NOMO-1 treated with DMSO at 0.1 percent for 48 hours (cell line): ENCODE data around the gene LY6G6D.

Experiments
- DNase-seq: peaks from one replicate; lab custom pipeline; 2025; ENCODE audit not compliant: unreplicated experiment; lab: John Stamatoyannopoulos, UW

The LY6G6D gene

DNA sequence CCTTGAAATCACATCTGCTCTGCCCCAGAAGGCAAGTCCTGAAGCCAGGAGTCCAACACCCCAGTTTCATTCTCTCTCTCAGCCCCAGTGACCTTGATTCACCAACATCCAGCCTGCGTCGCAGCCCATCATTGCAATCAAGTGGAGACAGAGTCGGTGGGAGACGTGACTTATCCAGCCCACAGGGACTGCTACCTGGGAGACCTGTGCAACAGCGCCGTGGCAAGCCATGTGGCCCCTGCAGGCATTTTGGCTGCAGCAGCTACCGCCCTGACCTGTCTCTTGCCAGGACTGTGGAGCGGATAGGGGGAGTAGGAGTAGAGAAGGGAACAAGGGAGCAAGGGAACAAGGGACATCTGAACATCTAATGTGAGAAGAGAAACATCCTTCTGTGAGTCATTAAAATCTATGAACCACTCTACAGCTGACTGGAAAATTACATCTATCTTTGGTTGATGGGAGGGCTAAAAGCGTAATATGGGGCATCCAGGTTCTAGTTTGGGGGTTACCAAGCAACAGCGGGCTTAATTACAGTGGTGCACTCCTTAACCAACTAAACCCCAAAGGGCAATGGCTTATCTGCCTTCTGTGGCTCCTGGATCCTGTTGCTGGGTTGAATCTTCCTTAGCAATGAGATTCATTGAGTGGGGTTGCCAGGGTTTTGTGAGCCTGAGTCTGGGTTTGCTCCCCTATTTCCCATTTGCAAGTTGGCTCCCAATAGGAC lies 2.5 kb downstream of the LY6G6D start:
- no peak for DNase-seq

DNA sequence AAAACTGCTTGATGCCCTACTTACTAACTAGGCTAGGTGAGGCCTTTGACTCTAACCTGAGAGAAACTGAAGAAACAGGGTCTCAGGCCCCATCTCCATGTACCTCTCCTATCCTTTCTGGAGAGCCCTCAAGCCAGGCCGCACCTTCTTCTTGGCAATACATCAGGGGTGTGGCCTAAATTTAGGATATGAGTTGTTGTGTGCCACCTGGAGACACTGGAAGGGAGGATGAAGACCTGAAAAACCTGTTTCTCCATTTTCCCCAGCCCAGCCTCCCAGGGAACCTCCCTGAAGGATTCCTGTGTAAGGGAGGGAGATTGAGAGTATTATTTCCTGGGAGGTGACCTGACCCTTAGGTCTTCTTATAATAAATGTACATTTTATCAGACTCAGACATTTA lies 3.1 kb downstream of the LY6G6D start:
- DNase-seq: no peak

DNA sequence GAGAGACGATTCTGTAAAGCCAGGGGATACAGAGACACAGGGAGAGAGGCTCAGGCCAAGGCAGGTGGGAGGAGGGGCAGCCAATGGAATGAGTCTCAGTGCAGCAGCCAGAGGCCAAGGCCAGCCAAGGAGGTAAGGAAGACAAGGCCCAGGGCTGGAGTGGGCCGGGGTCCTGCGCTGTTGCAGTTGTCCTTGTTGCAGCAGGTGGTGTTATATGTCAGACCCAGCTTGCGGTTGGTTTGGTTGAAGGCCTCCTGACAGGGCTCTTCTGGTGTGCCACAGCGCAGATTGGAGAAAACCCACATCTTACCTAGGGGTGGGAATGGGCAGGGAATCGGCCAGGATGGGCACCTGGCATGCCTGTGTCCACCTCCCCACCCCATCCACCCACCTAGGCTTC lies 3.9 kb downstream of the LY6G6D start:
- DNase-seq: no peak

DNA sequence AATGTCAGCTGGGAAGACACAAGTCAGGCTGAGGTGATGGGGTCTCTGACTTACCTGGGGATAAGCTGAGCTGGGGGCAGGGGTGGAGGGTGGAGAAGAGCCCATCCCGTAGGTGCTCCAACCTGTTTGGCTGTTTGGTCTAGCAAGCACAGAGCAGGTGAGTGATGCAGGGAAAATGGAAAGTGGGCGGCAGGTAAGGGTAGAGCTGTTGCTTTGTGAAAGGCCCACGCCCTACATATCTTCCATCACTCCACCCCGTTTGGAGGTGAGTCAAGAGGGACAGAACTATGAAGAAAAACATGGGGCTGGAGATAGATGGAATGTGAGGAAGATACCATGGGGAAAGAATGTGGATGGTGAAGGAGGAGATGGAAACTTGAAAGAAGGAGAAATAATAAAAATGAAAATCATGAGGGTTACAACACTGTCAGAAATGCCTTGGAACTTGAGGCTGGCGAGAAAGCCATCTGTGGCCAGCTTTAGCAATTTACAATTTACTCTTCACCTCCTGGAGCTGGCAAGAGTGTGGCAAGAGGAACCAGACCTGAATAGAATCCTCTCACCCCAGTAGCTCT lies 5.1 kb downstream of the LY6G6D start:
- DNase-seq: no peak

DNA sequence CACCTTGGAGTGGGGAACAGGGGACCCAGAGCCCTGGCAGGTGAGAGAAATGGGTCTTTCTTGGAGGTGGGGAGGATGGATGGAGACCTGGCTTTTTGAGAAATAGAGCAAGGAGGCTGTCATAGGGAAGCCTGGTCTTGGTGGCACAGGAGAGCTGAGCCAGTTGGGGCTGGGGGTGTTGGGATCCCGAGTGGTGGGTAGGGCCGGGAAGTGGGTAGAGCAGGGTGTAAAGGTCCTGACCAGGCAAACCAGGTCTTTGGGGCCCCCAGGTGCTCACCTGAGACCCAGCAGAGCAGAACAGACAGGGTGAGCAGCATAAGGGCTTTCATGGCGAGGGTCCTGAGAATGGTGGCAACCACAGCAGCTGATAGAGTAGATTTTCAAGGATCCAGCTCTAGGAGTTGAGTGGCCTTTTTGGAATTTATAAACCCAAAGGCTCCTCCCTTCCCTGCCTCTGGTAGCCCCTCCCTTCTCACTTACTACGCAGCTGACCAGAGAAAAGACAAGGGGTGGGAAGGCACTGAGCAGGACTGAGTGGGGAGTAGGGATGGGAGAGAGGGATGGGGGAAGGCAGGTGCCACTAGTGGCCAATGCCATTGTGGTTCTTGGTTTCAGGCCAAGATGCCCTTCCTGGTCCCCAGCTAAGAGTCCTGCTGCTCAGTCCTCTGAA lies 6.3 kb downstream of the LY6G6D start, which contains the start of gene LY6G6C:
LY6G6C (minus strand) TSS at position 396 of the 670 bp plus-strand sequence; CDS start at position 329, 67 bp downstream.
- no peak for DNase-seq

DNA sequence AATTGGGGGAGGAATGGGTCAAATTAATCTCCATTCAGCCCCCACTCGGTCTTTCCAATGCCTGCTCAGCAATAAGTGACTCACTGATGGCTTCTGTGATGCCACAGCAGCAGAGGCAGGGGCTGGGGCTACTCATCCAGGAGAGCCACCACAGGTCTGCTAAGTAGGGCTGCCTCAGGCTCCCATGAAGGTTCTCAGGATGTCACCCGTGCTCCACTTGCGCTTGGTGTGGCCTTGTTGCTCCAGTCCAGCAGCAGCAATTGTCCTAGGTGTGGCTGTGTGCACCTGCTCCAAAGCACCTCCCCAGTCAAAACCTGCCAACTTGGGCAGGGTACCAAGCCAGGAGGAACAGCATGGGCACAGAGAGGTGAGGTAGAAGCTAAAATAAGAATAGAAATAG lies 7.0 kb downstream of the LY6G6D start:
- no peak for DNase-seq

DNA sequence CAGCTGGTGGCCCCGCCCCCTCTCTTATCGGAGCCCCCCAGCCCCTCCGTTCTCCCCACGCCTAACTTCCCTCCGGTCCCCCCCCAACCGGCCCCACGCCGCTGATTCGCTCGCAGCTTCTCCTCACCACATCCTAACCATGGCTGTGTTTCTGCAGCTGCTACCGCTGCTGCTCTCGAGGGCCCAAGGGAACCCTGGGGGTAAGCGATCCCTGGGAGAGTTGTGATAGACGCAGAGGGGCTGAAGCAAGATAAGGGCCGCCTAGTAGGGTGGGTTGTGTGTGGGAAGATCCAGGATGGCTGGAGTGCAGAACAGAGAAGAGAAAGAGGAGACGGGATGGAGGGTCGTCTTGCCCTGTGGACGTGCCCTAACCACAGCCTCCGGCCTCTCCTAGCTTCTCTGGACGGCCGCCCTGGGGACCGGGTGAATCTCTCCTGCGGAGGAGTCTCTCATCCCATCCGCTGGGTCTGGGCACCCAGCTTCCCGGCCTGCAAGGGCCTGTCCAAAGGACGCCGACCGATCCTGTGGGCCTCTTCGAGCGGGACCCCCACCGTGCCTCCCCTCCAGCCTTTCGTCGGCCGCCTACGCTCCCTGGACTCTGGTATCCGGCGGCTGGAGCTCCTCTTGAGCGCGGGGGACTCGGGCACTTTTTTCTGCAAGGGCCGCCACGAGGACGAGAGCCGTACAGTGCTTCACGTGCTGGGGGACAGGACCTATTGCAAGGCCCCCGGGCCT lies 8.3 kb downstream of the LY6G6D start, which contains the start of gene MPIG6B:
MPIG6B (plus strand) TSS at position 129 of the 735 bp plus-strand sequence; CDS start at position 140, 11 bp downstream.
- DNase-seq: no peak

DNA sequence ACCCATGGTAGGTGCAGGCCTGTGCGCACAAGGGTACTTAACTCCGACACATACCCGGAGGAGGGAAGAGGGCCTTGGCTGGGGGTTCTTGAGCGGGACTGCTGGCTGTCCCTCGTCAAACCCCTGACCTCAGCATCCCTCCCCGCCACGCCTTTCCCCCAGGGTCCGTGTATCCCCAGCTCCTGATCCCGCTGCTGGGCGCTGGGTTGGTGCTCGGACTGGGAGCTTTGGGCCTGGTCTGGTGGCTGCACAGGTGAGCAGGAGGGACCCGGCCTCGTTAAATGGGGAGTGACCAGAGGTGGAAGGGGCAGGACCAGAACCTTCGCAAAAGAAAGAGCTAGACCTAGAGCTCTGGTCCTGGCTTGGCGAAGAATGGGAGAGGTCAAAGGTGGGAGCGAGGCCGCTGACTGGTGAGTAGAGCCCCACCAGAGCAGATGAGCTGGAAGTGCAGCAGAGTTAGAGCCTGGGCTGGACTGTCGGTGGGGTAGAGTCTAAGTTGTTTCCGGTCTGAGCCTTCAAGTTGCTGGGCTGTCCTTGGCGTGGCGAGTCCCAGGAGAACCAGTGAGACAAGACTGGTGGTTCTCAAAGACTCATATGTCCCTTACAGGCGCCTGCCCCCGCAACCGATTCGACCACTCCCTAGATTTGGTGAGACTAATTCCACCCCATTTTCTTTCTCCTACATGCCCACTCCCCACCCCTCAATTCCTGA lies 9.0 kb downstream of the LY6G6D start:
- no peak for DNase-seq

DNA sequence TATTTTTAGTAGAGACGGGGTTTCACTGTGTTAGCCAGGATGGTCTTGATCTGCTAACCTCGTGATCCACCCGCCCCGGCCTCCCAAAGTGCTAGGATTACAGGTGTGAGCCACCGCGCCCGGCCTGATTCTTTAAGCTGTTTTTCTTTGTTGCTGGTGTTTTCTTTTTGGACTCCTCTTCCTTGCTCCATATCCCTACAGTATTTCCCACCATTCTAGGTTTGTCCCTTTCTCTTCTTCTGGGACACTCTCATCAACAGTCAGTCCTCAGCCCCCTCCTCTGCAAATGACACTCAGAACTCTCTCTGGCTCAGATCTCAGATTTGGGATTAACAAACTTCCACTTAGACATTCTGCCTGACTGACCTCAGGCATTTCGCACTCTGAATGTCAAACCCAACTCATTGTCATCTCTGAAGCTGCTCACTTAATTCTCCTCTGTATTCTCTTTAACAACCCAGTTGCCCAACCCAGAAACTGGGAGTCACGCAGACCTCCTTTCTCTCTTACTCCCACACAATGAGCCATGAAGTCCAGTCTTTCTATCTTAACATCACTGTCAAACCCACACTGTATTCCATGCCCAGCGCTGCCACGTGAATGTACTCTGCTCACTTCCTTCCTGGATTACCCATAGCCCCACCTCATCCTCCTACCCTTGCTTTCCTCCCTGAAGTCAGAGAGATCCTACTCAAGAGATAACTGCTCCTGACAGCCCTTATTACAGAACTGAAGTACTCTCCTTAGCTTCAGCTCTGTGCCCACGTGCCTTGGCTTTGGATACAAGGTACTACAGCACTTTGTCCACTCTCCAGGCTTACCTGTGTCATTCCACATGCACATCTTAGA lies 10.6 kb downstream of the LY6G6D start:
- no peak for DNase-seq

DNA sequence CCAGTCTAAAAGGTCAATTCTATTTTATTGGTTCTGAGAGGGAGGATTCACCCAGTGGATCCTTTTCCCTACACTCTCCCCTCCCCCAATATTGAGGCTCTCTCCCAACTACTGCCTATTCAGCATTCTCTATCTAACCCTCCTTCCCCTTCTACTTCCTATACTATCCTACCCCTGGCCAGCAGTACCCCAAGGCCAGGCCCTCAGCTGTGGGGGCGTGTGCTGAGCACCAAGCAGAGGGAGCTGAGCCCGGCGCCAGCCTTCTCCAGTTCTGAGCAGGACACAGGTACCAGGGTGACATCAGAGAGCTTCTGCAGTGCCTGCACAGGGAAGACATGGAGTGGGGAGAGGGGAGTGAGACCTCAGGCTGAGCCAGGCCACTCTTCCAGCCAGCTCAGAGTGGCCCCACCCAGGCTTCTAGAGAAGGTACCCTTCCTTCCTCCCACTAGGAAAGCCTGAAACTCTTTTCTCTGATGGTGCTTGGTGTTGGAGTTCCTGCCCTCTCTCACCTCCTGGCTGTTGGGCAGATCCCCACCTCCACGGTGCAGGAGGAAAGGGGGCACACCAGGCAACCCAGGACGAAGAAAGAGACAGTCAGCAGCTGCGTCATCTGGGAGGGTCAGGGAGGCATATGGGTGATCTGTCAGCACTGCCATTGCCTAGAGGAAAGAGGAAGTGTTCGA lies 12.0 kb downstream of the LY6G6D start:
- DNase-seq: peak; percentile 94

DNA sequence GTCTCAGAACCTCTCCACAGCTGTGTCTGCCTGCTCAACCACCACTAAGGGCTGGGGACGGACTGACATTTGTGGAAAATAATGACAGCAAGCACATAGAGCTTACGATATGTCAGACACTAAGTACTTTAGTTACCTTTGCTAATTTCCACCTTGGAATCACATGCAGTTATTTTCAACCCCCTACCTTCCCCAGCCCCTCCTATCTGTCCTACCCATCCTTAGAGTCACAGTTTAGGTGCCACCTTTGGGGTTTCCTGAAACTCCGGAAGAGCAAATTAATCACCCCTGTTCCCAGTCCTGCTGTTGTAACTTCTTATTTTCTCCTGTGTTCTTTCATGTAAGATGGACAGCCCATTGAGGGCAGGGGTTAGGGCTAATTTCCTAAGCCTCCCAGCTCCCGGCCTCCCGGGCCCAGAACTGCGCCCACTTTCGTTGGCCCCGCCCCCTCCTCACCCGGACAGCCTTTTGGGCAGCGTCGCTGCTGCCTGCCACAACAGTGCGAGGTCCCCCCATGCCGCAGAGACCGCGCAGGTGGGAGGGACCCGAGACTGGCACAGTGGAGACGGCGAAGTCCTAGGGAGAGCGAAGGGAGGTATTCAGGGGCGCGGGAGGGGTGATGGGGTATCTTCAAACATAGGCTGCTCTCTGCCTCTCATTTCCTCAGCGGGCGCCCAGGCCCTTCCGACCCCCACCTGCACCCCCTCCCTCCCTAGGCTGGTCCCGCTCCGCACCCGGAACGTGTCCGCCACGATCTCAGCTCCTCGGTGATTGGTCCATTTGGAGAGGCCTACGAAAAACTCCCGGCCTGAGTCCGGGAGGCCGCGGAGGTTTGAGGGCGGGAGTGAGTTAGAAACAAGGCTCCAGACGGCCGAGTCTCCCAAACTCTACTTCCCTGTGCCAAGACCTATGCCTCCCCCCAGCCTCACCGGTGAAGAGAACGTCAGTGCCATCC lies 12.8 kb downstream of the LY6G6D start:
- DNase-seq: no peak

DNA sequence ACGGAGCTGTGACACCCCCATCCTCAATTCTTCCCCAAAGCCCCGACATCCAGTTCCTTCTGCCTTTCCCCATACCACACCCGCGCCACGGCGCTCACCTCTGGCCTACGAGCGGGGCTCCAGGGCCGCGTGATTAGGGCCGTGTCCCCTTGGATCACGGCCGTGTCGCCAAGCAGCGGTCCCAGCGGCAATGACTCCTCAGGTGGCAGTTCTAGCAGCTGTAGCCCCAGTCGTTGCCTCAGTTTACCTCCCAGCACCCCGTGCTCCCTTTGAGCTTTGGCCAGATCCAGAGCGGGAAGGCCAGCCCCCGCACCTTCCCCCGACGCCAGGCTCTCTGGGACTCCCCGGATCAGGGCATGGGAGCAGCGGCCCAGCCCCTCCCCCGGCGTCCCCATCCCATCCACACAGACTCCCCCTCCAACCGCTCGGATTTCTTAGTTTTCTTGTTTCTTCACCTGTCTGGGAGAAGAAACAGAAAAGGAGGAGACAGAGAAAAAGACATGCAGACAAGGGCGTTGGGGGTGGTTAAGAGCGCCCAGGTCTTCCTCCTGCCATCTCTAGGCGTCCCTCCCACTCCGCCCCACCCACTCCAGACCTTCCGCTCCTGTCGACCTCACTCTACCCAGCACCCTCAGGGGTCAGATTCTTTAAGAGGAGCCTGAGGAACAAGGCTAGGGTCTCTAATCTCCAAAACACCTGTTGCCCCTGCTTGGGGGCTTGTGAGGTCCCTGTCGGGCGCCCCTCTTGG lies 13.8 kb downstream of the LY6G6D start, which contains the start of gene DDAH2:
DDAH2 (minus strand) TSS at position 533 of the 748 bp plus-strand sequence; CDS start at position 395, 138 bp downstream.
- no peak for DNase-seq

DNA sequence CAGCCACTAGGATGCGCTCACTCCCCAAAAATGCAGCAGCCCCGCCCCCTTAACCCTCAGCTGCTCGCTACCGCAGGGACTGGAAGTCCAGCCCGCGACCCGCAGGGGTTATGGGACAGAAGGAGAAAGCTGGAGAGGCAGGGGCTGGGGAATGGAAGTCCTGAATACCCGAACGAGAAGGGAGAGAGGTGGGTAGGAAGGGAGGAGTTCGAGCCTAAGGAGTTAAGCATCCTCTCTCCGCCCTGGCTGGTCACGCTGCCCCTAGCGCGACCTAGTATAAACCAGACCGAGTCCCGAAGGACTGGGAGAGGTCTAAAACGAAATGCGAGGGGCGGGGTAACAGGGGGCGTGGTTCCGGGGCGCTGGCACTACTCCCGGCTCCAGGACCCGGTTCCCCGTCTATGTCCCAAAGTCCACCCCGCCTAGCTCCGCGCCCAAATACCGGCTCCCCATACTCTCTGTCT lies 14.4 kb downstream of the LY6G6D start:
- peak; percentile 81 for DNase-seq

DNA sequence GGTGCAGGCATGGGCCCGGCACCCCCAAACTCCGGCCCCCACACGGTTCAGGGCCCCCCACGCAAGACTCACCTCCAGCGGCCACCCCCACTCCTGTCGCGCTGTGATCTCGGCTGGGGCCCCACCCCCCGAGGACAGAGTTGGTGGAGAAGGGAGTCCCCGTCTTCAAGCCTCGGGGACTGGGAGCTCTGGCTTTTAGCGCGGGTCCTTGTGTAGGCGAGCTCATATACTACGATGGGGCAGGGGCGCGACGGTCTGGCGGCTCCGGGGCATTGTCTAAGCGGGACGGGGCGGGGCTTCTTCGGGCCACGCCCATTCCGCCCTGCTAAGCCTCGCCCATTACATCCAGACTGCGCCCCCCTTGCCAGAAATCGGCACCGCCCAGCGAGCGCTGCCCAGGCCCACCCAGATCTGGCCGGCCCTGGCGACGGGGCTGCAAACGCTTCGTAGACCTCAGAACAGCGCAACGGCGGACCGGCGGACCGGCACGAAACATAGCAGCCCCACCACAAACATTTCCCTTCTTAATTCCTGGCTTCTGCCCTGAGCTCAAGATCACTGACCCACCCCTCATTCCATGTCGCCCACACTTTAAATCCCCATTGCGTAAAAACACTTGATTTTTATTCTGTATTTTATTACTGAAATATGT lies 15.0 kb downstream of the LY6G6D start:
- DNase-seq: peak; percentile 67

DNA sequence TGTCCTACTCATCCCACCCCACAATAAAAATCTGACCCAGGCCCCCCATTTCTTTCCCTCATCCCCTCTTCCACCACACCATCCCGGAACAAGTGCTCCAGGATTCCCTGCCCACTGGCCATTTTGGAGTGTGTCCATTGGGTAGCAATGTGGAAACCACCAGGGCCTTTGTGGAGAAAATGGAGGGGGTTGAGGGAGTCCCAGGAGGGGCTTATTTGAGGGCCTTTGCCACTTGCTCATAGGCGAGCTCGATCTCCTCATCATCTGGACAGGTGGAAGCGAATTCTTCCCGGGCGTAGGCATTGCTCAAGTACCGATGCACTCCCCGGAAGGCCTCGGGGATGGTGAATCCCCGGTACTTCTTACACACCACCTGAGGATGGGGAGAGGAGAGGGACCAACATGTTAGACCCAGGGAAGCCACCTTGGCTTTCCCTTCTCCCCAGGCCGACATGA lies 15.5 kb downstream of the LY6G6D start:
- DNase-seq: no peak

DNA sequence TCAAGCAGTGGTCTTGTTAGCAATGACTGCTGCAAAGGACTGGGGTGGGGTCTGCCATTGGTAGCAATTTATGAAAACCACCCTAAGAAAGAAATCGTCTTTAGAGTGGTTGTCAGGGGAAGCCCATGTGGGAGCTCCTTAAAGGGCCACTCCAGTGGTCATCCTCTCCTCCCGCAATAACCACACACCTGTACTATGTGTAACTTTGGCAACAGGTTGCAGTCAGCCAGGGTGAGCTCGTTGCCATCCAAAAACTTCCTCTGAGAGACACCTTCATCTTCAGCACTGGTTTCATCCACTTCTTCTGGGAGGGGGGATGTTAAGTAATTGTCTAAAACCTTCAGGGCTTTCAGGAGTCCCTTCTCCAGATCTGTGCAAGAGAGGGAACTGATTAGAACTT lies 16.9 kb downstream of the LY6G6D start:
- no peak for DNase-seq

DNA sequence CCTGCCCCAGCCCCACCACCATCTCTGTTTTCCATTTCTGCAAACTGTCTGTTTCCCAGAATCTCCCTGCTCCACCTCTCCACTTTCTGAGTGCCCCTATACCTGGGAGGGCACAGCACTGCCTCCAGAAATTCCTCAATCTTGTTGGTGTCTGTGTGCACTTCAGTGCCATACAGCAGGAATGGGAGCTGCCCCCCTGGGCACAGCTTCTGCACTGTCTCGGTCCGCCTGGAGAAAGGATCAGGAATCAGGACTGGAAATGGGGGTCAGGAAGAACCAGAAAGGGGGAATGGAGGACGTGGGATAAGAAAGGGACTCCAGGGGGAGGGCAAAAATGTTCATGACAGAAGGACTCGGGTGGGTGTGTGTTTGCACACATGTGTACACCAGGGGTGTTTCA lies 18.6 kb downstream of the LY6G6D start:
- no peak for DNase-seq
